ENCODE measurements around the gene RPTOR.
"Not testable (repeated sequence)": the region's sequence is repeated elsewhere in the genome, so short reads cannot be mapped to it uniquely, and the experiment has no call there.

RPTOR gene

DNA sequence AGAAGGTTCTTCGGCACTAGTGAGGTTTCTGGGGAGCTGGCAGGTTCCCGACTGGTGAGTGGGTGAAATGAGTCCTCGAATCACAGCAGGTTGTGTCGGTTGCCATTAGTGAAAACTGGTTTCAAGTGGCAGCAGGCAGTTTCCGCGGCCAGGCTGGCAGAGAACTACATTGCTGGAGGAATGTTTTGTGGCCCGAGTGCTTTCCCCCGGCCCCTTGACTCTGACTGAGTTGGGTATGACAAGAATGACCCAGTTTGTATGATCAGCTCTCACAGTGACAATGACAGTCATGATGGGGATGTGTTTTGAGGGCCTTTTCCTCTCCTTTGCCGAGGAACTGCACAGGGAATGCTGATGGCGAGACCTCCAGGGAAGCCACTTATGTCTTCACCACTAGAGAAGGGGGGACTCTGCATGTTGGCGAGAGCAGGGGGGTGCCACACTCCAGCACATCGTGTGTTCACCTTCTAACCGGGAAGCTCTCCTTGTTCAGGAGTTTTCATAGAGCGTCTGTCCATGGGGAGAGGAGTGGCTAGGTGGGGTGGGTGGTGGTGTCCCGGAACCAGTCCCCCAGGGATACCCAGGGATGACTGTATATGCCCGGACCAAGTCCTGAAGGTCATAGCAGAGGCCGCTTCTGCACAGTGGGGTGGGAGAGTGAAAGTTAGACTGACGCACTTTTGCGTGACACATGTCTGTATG is 241.0 kb downstream of the RPTOR start:
- no peak for DNase-seq (ENCODE audit: low read depth)

DNA sequence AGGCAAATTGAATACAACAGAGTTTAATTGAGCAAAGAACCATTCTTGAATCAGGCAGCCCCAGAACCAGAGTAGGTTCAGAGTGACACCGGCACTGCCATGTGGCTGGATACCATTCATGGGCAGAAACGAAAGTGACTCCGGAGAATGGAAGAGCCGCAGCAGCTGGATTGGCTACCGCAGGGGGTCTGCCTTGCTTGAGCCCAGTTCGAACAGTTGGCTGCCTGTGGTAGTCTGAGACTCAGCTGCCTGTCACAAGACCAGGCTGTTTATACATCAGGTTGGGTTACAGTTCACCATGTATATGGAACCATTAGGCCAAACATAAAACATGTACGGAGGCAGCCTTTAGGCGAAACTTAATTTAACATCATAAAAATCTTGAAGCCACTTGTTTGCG is 241.8 kb downstream of the RPTOR start:
- no peak for DNase-seq (ENCODE audit: low read depth)

- no peak for DNase-seq (ENCODE audit: low read depth)
These were observed 242.2 kb downstream of the RPTOR start for GRCh38 chr17:80786887-80787286.

- no peak for DNase-seq (ENCODE audit: low read depth)
These were observed 243.2 kb downstream of the RPTOR start for GRCh38 chr17:80787881-80788280.

- no peak for DNase-seq (ENCODE audit: low read depth)
These were observed 244.8 kb downstream of the RPTOR start for GRCh38 chr17:80789356-80789902.

DNA sequence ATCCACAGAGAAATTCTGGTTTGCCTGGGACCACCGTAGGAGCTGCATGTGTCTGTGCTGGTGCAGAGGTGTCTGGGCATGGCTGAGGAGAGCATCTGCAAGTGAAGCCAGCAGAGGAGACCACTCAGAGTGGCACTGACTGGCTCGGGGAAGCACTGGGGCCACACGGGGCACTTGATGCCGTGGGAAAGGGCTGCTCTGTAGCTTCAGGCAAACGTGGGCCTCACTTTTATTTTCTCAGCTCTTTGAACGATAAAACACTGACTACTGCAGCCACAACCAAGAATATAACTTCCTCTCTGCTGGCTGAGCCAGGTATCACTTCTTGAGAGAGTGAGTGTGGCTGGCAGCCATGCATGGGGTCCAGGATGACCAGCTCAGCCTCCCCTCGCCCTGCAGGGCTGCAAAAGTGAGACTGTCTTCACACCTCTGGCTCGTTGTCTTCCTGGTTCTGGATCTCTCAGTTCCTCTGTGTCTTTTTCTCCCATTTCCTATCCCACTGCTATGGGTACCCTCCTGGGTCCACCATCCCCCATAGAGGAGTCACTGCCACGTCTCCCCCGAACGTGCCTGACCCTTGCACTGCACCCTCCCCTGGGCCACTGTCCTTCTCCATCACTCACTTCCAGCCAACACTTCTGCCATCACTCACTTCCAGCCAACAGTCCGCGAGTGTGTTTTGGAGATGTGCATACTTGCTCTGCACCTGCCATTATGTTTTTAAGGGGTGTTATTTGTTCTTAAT is 245.6 kb downstream of the RPTOR start:
- no peak for DNase-seq (ENCODE audit: low read depth)

- DNase-seq (ENCODE audit: low read depth), result no peak
These were observed 246.5 kb downstream of the RPTOR start for GRCh38 chr17:80790981-80791742.

GRCh38 chr17:80791758-80792284 is 247.2 kb downstream of the RPTOR start:
- DNase-seq (ENCODE audit: low read depth), result no peak

- DNase-seq (ENCODE audit: low read depth), result no peak
These were observed 247.7 kb downstream of the RPTOR start for GRCh38 chr17:80792373-80792781.

DNA sequence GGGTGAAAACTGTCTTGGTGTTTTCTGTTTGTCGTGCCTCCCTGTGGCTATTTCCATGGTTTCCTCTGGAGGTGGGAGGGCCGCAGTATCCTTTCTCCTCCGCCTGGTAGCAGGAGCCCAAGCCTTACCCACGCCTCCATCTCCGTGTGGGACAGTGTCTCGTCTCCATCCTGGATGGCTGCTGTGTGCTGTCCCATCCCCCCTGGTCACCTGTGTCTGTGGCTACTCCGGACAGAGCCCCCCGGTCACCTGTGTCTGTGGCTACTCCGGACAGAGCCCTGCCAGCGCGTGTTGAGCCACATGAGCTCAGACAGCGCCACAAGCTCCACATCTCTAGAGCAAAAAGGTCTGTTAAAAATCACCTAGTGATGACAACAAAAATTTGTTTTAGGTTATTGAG is 248.8 kb downstream of the RPTOR start:
- no peak for DNase-seq (ENCODE audit: low read depth)

DNA sequence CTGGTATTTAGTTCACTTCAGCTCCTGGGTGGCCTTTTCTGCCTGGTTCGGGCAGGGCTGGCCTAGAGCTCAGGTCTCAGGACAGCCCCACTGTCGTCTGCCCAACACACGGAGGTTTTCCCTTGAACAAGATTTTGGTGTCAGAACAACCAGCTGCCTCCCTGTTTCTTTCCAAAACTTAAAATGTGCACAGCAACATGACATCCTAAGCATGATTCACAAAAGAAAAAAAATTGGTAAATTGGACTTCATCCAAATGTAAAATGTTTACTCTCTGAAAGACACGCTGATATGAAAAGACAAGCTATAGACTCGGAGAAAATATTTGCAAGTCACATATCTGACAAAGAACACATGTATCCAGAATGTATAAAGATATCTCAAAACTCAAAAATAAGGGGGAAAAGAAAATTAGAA is 249.2 kb downstream of the RPTOR start:
- no peak for DNase-seq (ENCODE audit: low read depth)

GRCh38 chr17:80794281-80795089 is 249.8 kb downstream of the RPTOR start:
- no peak for DNase-seq (ENCODE audit: low read depth)

DNA sequence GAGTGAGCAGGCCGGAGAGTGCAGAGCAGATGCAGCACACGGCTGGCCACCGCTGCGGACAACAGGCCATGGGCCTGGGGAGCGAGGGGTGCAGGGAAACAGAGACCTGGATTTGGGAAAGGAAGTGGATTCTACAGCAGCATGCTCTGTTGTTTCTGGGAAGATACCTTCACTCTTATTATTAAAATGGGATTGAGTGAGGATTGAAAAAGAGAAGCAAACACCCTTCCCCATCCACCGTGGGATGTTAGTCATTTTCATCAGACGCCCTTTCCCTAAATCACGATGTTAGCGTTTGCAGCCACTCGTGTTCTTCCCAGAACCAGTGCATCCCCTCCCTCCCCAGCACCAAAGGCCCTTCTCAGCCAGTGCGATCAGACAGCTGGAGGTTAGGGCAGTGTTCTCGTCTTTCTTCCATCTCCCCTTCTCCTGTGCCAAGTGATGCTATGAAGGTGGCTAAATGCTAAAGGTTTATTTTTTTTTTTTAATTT is 250.5 kb downstream of the RPTOR start:
- DNase-seq (ENCODE audit: low read depth), result no peak

DNA sequence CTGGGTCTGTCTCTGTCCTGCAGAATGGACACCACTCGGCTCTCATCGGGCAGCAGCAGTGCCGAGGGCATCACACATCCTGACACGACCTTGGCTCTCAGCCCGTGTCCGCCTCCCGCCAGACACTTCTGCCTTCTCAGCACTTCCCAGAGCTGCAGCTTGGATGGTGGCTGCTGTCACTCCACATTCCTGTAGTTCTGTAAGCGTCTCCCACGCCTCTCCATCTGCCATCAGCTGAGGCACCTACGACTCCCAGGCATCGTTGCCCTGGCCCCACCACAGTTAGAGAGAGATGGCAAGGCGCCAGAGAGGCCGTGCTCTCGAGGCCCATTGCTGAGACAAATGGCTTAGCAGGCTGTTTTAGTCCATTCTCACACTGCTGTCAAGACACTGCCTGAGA is 251.1 kb downstream of the RPTOR start:
- no peak for DNase-seq (ENCODE audit: low read depth)

DNA sequence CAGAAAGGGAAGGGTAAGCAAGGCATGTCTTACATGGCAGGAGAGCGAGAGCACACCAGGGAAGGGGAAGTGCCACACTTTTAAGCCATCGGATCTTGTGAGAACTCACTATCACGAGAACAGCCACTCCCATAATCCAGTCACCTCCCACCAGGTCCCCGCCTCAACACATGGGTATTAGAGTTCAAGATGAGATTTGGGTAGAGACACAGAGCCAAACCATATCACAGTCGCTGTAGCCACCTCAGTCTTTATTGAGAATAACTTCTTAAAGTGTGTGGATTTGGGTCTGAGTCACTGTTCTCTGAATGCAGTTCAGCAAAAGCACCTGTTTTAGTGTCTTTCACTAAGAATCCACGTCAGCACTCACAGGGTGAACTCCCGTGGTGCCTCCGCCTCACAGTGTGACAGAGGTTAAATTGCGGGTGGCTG is 251.8 kb downstream of the RPTOR start:
- DNase-seq (ENCODE audit: low read depth), result no peak

DNA sequence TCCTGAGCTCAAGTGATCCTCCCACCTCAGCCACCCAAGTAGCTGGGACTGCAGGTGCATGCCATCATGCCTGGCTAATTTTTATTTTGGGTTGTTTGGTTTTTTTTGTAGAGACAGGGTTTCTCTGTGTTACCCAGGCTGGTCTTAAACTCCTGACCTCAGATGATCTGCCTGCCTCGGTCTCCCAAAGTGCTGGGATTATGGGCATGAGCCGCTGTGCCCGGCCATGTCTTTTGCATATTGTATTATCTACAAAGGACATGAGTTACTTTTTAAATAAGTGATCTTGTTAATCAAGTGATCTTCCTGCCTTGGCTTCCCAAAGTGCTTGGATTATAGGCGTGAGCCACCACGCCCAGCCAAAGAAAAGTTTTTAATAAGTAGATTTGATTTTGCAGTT is 252.6 kb downstream of the RPTOR start:
- not testable (repeated sequence) for DNase-seq (ENCODE audit: low read depth)

DNA sequence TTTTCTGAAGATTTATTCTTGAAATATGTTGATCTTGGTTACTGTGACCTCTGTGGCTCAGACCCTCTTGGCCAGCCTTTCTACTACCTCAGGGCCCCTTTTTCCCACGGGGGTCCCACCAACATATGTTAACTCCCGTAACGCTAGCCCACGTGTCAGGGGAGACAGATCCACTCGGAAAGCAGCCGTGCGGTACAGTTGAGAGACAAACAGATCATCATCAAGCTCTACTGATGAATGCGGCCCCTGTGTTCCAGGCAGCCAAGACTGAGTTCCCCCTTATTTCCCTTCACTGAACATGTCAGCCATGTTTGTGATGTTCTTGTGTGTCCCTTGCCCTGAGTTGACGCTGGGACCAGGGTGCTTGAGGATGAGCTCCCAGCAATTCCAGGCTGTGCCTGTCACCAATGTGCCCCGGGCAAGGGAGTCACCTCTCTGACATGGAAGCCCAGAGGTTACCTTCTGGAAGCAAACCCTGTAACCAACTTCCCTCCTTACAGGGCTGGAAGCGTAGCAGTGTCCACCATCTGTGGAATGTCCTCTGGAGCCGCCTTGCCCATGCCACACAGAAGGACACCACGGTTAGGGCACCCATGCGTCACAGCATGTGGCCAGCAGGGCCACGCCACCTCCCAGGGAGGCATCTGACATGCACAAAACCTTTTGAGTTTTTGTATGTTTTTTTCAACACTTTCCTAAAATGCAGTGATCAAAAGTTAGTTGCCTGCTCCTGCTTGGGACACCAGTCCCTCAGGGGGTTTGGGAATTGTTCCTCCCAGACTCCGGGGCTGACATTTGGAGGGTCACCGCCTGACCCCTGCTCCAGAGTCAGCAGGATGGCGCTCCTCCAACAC is 253.3 kb downstream of the RPTOR start:
- no peak for DNase-seq (ENCODE audit: low read depth)

- no peak for DNase-seq (ENCODE audit: low read depth)
These were observed 254.2 kb downstream of the RPTOR start for GRCh38 chr17:80798595-80799537.

Measured in stimulated activated CD8-positive, alpha-beta memory T cell treated with anti-CD3 and anti-CD28 coated beads, Interleukin-12 subunit alpha, Interleukin-12 subunit beta, amount 100 ng/mL, for 1 hour (primary cell).